SW480 (cell line): Measurements from ENCODE around the gene OBSCN.

Experiments used
- DNase-seq: peaks from one replicate; pipeline ENCODE4 v3.0.0-alpha.2; 2016; ENCODE audit warnings: low spot score

OBSCN gene

DNA sequence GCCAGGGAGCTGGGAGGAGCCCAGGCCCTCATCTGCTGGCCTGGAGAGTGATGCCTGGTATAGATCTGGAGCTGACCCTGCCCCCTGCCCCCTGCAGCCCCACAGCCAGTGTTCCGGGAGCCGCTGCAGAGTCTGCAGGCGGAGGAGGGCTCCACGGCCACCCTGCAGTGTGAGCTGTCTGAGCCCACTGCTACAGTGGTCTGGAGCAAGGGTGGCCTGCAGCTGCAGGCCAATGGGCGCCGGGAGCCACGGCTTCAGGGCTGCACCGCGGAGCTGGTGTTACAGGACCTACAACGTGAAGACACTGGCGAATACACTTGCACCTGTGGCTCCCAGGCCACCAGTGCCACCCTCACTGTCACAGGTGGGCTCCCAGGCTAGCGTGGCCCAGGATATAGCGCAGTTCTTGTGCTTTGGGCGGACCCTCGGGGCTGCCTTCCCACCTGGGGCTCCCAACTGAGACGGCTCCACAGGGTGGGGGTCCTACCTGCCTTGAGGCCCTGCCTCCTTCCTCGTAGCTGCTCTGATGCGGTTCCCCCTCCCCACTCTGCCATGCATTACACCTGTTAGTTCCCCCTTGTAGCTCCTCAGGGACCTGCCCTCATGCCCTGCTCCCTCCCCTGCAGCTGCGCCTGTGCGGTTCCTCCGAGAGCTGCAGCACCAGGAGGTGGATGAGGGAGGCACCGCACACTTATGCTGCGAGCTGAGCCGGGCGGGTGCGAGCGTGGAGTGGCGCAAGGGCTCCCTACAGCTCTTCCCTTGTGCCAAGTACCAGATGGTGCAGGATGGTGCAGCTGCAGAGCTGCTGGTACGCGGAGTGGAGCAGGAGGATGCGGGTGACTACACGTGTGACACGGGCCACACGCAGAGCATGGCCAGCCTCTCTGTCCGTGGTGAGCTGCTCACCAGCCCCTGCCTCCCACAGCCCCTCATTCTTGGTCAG, 98.7 kb downstream of the OBSCN start:
- DNase-seq = no peak

- no peak for DNase-seq
Observed at GRCh38 chr1:228307218-228308023, 99.6 kb downstream of the OBSCN start.

DNA sequence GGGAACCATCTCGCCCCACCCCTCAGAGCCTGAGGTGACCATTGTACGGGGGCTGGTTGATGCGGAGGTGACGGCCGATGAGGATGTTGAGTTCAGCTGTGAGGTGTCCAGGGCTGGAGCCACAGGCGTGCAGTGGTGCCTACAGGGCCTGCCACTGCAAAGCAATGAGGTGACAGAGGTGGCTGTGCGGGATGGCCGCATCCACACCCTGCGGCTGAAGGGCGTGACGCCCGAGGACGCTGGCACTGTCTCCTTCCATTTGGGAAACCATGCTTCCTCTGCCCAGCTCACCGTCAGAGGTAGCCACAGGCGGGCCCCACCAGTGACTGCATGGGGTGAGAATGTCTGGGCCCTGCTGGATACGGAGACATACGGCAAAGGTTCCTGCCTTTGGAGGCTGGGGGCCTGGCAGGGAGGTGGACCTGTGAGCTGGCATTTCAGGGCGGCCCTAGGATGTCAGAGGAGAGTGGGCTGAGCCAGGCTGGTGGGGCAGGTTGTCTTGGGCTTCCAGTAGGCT, 100.3 kb downstream of the OBSCN start:
- DNase-seq = no peak

GRCh38 chr1:228308628-228309325, 100.9 kb downstream of the OBSCN start:
- no peak for DNase-seq

DNA sequence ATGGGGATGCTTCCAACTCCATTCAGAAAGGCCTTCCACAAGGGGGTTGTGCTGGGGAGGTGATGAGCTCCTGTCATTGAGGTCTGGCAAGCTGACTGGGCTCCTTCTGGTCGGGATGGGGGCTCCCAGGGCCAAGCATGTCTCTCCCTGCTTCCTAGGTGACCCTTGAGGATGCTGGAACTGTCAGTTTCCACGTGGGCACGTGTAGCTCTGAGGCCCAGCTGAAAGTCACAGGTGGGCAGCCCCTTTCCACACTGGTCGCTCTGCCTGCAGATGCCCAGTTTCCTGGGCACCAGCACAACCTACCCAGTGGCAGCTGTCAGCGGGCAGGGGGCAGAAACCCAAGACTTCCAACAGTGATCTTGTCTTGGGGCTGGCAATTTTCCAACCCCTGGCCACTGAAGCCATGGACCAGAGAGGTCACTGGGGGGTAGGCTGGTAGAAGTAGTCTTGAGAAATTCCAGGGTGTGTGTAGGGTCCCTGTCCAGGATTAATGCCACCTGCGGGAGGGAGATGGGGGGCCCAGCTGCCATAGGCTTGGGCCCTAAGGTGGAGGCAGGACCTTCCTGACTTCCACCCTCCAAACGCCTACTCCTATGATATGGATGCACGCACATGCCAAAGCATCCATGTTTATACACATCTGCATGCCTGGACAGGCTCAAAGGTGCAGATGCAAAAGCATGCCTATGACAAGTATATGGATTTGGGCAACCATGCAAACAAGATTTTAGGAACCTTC, 101.7 kb downstream of the OBSCN start:
- no peak for DNase-seq

GRCh38 chr1:228310162-228310792, 102.4 kb downstream of the OBSCN start:
- DNase-seq = no peak

- no peak for DNase-seq
Observed at GRCh38 chr1:228311091-228311490, 103.2 kb downstream of the OBSCN start.

- no peak for DNase-seq
Observed at GRCh38 chr1:228312136-228312764, 104.4 kb downstream of the OBSCN start.

DNA sequence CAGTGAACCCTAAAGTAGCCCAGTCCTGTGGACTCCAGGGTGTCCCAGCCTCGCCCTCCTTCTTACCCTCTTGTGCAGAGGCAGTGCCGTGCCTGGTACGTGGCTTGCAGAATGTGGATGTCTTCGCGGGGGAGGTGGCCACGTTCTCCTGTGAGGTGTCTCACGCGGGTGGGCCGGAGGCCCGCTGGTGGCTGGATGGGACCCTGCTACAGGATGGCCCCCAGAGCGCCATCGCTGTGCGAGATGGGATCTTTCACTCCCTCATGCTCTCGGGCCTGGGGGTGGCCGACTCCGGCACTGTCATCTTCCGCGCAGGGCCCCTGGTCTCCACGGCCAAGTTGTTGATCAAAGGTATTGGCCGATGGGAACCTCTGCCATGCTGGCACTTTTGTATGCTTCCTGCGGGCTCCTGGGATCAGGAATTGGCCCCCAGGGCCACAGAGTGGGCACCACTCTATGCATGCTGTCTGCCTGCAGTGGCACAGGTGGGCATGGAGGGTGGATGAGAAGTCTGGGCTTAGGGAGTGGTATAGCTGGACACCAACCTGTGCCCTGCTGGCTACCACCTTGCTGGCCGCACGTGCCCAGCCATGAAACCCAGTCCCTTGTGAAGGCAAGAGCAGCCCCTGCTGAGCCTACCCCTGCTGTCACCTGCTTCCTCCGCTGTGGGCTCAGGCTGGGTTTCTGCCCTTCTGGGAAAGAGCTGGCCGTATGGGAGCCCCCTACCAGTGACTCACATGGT, 105.9 kb downstream of the OBSCN start:
- no peak for DNase-seq

DNA sequence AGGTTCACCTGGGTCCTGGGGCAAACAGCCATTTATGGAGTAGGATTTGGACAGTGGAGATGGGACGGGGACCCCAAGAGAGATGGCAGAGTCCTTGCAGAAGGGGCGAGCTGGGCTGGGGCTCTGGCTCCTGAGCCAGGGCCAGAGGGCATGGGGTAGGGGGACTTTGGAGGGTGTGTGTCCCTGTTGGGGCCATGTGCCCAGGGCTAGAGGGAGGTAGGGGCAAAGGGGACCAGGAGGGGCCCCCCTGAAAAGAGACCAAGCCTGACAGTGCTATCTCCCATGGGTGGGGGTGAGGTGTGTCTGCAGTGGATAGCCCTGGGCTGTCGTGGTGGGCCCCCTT, 106.4 kb downstream of the OBSCN start:
- no peak for DNase-seq

DNA sequence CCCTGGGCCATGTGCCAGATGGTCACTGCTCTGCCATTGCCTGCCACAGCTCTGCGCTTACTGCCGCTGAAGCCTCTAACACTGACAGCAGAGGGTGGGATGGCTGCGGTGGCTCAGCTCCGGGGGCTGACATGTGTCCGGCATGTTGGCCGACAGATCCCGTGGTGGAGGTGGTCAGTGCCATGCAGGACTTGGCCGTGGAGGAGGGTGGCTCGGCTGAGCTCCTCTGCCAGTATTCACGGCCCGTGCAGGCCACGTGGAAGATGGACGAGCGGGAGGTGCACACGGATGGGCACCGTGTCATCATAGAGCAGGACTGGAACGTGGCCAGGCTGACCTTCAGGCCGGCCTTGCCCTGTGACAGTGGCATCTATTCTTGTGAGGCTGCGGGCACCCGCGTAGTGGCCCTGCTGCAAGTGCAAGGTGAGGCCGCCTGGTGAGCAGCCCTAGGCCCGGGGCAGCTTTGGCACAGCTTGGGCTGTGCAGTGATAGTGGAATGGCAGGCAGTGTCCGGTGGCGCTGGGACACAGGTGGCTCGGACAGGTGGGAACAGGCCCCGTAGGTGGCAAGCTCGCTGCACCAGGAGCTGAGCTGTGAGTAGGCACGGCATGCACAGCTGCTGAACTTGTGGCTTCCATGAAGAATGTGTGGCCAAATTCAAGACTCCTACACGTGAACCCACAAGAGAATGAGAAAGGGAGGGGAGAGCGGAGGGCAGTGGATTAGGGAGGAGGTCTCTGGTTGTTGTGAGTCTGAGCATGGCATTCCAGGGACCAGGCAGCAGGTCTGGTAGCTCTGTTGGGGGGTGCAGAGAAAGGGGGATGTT, 107.0 kb downstream of the OBSCN start:
- no peak for DNase-seq

DNA sequence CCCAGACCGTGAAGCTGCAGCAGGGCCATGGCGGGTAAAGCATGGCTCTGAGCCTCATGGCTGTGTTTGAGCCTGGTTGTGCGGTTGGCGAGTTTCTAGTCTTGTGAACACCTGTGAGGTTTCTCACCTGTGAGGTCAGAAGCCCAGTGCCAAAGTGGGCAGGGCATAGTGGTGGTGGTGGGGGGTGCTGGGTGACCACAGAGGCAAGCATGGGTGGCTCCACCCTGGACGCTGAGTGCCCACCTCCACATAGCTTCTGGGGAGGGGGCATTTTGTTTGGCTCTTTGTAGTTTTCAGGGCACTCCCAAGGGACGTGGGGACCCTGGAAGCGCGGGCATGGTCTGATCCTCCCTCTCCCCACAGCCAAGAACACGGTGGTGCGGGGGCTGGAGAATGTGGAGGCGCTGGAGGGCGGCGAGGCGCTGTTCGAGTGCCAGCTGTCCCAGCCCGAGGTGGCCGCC, 107.7 kb downstream of the OBSCN start:
- no peak for DNase-seq

DNA sequence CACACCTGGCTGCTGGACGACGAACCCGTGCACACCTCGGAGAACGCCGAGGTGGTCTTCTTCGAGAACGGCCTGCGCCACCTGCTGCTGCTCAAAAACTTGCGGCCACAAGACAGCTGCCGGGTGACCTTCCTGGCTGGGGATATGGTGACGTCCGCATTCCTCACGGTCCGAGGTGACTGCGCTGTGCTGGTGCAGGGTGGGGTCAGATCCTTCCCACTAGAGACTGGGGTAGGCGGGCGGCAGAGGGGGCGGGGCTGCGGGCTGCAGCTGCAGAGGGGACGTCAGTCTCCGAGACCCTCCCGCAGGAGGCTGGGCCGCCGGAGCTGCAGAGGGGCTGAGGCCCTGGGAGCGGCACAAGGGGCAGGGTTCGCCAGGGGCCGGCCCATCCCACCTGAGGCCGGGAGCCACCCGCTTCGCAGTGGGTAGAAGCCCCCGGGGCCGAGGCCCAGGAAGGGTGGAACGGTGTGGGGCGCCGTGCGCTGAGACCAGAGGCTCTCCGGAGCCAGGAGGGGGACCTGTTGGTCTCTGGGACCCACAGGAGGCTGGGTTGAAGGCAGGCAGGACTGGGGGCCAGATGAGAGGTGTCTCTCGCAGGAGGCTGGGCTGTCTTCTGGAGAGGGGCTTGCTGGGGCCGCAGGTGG, 108.2 kb downstream of the OBSCN start:
- DNase-seq = peak; percentile 28

DNA sequence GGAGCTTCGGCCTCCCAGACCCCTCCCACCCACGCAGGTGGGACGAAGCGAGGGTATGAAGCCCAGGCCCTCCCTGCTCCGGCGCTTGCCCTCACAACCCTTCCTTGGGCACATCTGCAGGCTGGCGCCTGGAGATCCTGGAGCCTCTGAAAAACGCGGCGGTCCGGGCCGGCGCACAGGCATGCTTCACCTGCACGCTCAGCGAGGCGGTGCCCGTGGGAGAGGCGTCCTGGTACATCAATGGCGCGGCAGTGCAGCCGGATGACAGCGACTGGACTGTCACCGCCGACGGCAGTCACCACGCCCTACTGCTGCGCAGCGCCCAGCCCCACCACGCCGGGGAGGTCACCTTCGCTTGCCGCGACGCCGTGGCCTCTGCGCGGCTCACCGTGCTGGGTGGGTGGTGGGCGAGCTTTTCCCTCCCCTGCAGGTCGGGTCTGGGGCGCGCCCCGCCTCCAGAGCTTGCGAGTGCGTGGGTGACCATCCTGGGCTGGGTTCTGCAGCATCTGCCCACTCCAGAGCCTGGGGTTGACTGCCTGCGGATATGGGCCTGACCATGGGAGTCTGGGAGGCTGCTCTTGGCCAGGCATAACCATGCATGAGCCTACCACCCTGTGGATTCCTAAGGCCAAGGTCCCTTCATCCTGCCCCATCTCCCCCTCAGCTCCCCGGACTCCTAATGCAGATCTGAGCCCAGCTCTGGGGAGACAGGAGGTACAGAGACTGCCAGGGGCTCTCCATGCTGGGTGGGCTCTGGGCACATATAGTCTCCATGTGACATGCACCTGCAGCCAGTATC, 108.9 kb downstream of the OBSCN start:
- DNase-seq = no peak

- no peak for DNase-seq
Observed at GRCh38 chr1:228317411-228317828, 109.6 kb downstream of the OBSCN start.

- no peak for DNase-seq
Observed at GRCh38 chr1:228317891-228318810, 110.3 kb downstream of the OBSCN start.
